GM06990 (cell line): ENCODE data around the gene MUTYH.
"Not testable (repeated sequence)": the region's sequence is repeated elsewhere in the genome, so short reads cannot be mapped to it uniquely, and the experiment has no call there.

Source experiments
- DNase-seq: peaks from one replicate; pipeline ENCODE4 v3.0.0-alpha.2; 2011; ENCODE audit not compliant: insufficient read length; ENCODE audit errors: extremely low read depth
- H3K27me3 ChIP-seq: replicated peaks from 2 replicates; pipeline ENCODE4 v1.6.0; 2011; ENCODE audit warnings: low read length; ENCODE audit not compliant: control insufficient read depth, insufficient read depth
- H3K36me3 ChIP-seq: 2 replicates; pipeline ENCODE4 v1.5.1; 2011; ENCODE audit warnings: low read length; ENCODE audit not compliant: control insufficient read depth, insufficient read depth
- H3K4me3 ChIP-seq: replicated peaks from 2 replicates; pipeline ENCODE4 v1.5.1; 2011; ENCODE audit warnings: low read depth, mild to moderate bottlenecking, control low read depth, low read length
- TF ChIP-seq, protein P1 (sequence below): IDR thresholded peaks from 2 replicates; pipeline ENCODE4 v1.5.1; 2011; ENCODE audit warnings: low read length, control low read depth, mild to moderate bottlenecking, inconsistent platforms; ENCODE audit not compliant: insufficient read depth, poor library complexity, severe bottlenecking

Gene MUTYH

DNA sequence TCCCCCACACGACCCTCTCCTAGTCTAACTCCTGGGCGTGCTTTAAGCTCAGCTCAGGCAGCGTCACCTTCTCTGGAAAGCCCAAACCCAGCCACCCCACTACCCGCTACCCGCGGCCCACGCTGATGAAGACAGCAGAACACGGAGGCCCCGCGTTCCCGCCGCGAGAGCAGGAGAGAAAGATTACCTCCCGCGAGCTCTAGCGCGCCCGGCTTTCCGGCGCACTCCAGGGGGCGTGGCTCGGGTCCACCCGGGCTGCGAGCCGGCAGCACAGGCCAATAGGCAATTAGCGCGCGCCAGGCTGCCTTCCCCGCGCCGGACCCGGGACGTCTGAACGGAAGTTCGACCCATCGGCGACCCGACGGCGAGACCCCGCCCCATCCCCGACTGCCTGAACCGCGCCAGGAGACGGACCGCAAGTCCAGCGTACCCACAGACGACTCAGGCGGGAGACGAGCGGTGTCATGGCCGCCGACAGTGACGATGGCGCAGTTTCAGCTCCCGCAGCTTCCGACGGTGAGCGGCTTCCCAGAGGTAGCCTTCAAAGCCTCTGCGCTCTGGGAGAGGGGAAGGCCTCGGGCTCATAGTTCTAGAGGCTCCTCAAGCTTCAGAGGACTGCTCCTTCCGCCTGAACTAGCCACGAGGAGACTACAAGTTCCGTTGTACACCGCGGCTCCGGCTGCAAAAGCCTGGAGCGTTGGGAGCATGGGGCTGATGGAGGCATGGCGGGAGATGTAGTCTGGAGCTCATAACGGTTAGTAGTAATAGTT, at the start of gene MUTYH, which contains the start of gene TOE1:
Gene MUTYH, minus strand, starts transcription at position 652 of the 770 bp plus-strand sequence. CDS start 5,935 bp downstream, outside the sequence.
Gene TOE1, plus strand, starts transcription at position 382 of the 770 bp plus-strand sequence. Its CDS starts 83 bp downstream, at position 465.
- peak; percentile 99 for DNase-seq
- TF ChIP-seq, protein P1, sequence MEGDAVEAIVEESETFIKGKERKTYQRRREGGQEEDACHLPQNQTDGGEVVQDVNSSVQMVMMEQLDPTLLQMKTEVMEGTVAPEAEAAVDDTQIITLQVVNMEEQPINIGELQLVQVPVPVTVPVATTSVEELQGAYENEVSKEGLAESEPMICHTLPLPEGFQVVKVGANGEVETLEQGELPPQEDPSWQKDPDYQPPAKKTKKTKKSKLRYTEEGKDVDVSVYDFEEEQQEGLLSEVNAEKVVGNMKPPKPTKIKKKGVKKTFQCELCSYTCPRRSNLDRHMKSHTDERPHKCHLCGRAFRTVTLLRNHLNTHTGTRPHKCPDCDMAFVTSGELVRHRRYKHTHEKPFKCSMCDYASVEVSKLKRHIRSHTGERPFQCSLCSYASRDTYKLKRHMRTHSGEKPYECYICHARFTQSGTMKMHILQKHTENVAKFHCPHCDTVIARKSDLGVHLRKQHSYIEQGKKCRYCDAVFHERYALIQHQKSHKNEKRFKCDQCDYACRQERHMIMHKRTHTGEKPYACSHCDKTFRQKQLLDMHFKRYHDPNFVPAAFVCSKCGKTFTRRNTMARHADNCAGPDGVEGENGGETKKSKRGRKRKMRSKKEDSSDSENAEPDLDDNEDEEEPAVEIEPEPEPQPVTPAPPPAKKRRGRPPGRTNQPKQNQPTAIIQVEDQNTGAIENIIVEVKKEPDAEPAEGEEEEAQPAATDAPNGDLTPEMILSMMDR = no peak
- H3K4me3 ChIP-seq = peak within 1 kb of the TSS; percentile 93
- H3K27me3 ChIP-seq = no peaks in the 10 kb centered on the region
- H3K36me3 ChIP-seq = peaks cover 24% of the 10 kb centered on the region

DNA sequence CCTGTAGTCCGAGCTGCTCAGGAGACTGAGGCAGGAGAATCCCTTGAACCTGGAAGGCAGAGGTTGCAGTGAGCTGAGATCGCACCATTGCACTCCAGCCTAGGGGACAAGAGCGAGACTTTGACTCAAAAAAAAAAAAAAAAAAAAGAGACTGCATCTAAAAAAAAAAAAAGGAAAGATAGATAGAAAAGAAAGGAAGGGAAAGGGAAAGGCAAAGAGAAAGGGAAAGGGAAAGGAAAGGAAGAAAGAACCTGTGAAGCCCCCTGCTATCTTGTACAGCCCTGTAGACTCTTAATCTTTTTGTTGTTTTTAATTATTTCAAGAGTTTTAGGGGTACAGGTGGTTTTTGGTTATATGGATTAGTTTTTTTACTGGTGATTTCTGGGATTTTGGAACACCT, 46.0 kb upstream of the MUTYH start:
- TF ChIP-seq, protein P1 = no peak
- Histone ChIP-seq H3K27me3 (no peaks in the 10 kb centered on the region), H3K4me3 (no peak overlapping the region), H3K36me3 (no peaks in the 10 kb centered on the region)
- DNase-seq = no peak

DNA sequence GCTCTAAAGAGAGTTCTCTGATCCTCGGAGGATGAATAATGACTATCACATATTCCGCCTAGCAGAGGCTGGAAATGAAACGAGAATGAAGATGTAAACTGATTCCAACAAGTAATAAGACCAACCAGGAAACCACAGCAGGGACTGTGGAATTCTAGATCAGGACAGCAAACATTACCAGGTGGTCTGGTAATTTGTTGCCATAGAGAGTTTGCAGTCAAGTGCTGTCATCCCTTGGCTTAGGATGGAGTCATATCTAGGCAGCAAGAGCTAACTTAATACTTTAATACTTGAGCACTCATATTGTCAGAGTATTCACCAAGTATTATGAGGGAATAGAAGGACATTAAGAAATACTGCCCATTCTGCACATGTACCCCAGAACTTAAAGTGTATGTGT, 45.1 kb upstream of the MUTYH start:
- TF ChIP-seq, protein P1 = no peak

DNA sequence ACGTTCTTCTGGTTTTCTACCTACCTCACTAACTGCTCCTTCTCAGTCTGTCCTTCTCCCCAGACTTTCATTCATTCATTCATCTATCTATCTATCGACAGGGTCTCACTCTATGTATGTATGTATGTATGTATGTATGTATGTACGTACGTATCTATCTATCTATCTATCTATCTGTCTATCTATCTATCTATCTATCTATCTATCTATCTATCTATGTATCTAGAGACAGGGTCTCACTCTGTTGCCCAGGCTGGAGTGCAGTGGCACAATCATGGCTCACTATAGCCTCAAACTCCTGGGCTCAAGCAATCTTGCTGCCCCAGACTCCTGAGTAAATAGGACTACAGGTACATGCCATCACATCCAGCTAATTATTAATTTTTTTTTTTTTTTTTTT, 44.0 kb upstream of the MUTYH start:
- DNase-seq, H3K27me3 ChIP-seq, H3K36me3 ChIP-seq, H3K4me3 ChIP-seq: not testable (repeated sequence)

More for the DNA sequence above, 45.1 kb upstream of the MUTYH start:
- no peaks in the 10 kb centered on the region for H3K36me3 ChIP-seq
- no peak overlapping the region for H3K4me3 ChIP-seq
- no peaks in the 10 kb centered on the region for H3K27me3 ChIP-seq
- DNase-seq = no peak

DNA sequence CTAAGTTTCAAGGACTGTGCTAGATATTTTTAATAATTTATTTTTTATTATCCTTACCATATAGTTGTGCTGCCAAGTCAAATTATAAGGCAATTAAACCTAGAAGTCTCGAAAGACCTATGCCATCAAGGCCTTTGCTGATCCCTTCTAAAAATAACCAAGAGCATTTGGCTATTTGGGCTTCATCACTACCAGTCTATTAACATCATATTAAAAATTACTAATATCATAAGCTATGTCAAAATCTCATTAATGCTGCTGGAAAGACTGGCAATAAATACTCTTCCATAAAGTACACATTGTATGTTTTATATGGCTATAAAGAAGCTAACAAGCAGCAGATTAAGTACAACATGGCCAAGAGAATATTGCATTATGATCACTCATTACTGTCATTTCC, 43.0 kb upstream of the MUTYH start:
- TF ChIP-seq, protein P1 = no peak

DNA sequence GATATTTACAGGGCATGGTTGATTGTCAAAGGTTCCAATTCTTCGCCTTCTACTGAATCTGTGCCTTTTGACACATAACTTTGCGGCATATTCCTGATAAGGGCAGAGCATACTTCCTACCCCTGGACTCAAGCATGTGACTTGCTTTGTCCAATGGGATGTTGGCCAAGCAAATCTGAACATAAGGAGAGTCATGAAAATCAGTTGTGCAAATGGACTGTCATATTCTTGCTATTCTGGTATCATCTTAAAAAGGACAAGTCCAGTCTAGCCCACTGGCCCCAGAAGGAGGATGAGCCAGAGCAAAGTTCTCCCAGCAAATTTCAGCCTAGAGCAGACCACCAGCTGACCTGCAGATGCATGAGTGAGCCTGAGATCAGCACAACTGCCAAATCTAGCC, 41.0 kb upstream of the MUTYH start:
- Histone ChIP-seq H3K36me3 (no peaks in the 10 kb centered on the region), H3K4me3 (no peak overlapping the region), H3K27me3 (no peaks in the 10 kb centered on the region)
- DNase-seq = no peak
- TF ChIP-seq, protein P1 = no peak

More for the DNA sequence above, 43.0 kb upstream of the MUTYH start:
- no peaks in the 10 kb centered on the region for H3K27me3 ChIP-seq
- no peak for DNase-seq
- no peaks in the 10 kb centered on the region for H3K36me3 ChIP-seq
- no peak overlapping the region for H3K4me3 ChIP-seq
